GM03348 (cell line): ENCODE results near the gene PCMTD2.
"Not testable (repeated sequence)": the region's sequence is repeated elsewhere in the genome, so short reads cannot be mapped to it uniquely, and the experiment has no call there.

Experiments
- DNase-seq: peaks from one replicate; pipeline ENCODE4 v3.0.0; 2012; ENCODE audit warnings: low spot score

The PCMTD2 gene

DNA sequence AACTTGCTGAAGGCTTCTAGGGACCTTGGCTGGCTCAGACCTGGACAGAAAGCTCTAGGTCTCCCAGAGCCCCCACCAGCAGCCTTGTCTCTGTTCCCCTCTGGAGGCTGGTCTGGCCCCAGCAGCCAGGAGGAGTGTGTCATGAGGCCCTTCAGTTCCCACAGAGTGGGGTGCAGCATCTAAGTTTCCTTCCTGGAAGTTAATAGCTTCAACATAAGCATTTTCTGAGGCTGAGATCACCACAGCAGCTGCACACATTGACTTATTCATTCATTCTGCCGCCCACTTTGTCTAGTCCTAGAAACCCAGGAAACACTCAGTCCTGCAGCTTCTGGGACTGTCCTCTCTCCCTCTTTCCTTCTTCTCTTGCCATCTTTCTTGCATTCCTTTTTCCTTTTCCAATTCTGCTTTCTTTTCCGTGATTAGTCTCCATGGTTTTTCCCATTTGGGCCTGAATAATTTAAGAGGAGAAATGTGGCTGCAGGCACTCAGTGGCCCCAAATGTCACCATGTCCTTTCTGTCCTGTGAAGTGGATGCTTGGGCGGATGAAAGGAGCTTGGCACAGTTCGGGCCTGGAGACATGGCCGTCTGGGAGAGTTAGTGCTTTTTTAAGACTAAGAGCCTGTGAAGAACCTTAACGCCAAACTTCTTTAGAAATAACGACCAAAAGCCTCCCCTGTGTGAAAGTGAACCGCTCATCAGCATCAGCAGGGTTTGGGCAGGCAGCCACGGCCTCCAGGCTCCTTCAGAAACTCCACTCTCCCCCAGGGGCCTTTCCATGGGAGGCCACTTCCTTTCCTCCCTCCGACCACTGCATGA is 31.0 kb upstream of the PCMTD2 start:
- peak; percentile 95 for DNase-seq

DNA sequence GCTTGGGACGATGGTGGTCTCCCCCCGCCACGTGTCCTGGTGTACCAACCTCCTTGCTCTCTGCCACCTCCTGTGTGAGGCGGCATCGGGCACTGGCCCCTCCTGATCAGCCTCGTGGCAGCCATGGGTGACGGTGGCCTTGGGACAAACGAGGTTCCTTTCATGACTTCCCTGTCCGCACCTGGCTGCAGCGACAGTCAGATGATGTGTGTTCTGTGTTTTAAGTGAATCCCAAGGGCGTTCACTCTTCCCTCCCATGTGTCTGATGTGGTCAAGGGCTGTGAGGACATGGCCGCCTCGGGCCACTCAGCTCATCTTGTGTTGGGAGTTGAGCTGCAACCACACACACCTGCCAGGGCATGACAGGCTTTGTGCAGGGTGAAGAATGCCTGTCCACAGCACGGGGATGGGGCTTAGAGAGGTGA is 30.4 kb upstream of the PCMTD2 start:
- DNase-seq: no peak

DNA sequence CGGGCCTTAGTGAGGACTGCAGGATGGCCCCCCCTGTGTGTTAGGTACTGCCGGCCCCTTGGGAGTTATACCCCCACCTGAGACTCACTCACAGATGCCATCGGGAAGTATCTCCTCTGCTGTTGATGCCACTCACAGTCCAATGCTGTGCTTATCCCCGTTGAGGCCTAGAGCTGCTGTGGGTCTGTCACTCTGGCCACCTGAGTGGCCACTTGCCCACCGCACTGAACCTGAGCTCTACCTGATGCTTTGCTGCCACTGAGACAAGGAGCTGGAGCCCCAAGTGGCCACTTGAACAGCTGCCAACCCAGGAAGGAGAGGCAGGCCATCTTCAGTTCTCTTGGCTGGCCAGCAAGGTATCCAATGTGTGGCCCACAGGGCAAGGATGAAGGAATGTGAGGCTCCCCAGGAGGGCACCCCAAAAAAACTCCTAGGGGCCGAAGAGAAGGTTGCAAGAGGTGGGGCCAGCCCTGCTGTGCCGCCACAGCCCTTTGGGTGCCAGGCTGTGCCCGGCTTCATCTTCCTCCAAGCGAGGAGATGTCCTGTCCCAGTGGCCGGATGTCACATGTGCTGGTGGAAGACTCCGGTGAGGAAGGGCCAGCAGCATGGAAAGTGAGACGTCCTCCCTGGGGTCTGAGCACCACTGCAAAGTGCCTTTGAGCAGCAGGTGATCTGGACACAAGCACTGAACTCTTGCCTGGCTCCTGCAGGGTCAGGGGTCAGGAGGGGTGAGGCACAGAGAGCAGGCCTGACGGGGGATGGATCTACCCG is 29.5 kb upstream of the PCMTD2 start:
- no peak for DNase-seq

GRCh38 chr20:64226686-64227580 is 28.6 kb upstream of the PCMTD2 start:
- DNase-seq: no peak

GRCh38 chr20:64228086-64228653 is 27.4 kb upstream of the PCMTD2 start:
- no peak for DNase-seq

DNA sequence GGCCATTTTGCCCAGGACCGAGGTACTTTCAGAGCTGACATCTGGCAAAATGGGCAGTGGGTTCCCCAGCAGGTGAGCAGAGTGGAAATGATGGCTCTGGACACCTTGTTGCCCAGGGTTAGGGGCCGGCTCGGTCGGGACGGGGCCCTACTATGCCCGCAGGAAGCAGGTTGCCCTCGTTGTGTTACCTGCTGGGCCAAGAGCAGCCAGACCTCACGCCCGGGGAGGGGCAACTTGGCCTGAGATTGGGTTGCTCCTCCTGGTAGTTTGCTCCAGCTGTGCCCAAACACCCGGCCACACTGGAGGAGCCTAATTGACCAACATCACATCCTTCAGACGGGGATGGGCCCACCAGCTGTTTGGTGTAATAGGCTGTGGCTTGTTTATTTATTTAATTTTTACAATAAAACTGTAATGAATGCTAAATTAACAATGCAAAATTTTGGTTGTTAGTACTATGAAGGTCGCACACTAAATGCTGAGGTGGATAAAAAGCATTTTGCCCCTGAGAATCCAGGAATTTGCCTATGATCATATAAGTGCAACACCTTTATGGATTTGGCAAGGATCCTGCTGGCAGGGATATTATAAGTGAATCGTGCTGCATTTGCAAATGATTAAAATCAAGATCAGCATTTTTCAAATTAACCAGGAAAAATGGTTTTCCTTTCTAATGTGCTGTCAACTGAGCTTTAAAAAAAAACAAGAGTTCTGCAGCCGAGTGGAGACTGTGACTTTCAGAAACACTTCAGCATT is 26.6 kb upstream of the PCMTD2 start:
- DNase-seq: no peak

DNA sequence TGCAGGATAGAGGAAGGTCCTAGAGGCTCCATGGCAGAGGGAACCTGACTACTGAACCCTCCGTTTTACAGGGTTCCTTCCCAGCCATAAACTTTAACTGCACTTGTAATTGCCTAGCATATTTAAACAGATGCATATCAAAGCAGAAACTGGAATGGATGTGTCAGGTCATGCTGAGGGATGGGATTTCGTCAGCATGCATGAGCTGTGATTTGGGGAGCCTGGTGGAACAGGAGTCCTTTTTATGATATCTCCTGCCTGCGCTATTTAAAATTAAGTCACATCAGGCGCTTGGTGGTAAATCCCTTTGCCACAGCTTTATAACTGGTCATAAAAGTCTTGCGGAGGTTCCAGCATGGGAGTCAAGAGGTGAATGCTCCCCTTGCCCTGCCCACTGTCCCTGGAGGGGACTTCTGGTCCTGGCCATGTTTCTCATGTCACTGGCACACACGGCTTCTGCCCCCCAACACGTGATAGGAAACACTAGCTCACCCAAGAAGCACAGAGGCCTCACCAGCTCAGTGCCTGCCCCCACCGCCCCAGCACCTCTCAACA is 26.0 kb upstream of the PCMTD2 start:
- no peak for DNase-seq

GRCh38 chr20:64230461-64231145 is 24.9 kb upstream of the PCMTD2 start:
- no peak for DNase-seq

DNA sequence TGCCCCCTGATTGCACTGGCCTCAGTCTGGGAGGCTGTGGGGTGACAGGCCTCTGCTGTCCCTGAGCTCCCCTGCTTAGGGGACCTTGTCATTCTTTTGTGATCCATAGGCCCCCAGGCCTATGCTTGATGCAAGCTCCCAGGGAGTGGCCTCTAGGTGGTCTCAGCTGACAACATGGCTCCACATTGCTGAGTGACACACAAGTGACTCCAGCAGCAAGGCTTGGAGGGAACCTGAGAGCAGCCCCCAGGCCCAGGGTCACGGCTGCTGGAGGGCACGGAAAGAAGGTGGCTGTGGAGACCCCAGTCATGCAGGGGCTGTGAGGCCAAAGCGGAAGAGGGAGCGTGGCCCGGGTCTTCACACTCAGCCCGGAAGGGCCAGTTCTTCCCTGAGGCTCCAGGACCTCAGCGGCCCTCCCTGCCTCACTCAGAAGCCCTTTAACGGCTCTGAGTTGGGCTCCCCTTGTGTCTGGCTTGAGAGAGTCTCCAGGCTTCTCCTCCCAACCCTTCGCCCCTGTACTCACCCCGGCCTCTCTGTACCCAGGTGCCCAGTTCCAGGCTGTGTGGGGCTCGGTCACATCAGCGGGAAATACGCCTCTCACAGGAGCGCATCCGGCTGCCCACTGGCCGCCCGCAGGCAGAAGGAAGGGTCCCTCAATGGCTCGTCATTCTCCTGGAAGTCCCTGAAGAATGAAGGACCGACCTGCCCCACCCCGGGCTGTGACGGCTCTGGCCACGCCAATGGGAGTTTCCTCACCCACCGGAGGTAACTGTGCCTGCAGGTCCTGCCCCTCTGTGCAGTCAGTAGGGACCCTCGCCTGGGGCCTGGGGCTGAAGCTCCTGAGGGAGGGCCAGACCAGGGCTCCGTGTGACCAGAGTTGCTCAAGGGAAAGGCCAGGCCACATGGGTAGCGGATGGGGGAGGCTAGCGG is 23.7 kb upstream of the PCMTD2 start:
- DNase-seq: no peak

DNA sequence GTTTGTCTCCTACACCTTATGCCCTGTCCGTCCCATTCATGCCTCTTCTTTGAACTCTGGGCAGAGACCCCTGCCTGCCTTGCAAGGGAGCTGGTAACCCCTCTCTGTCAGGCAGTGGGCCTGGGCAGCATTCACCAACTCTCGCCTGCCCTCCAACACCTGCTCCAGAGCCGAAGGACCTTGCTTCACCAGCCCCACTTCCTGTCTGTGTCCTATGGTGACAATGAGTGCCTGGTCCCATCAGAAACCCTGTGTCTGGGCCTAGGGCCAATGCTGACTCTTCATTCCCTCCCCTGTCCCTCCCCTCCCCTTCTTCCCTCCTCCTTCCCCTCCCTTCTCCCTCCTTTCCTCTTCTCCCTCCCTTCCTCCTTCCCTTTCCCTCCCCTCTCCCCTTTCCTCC is 22.8 kb upstream of the PCMTD2 start:
- no peak for DNase-seq

- DNase-seq: no peak
These were observed 21.8 kb upstream of the PCMTD2 start for GRCh38 chr20:64233725-64234124.

DNA sequence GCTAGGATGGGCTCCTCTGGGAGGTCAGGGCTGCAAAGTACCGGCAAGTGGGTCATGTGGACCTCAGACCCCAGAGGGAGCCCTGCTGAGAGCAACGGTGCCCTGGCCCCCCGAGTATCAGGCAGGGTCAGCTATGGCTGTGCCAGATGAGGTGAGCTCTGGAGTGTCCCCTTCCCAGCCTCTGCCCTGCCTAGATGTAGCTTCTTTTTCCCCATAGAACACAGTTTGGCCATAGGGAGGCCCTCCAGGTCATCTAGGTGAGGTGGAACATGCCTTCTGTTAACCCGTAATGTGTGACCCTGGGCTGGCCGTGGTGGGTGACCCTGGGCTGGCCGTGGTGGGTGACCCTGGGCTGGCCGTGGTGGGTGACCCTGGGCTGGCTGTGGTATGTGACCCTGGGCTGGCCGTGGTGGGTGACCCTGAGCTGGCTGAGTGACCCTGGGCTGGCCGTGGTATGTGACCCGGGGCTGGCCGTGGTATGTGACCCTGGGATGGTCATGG is 21.2 kb upstream of the PCMTD2 start:
- no peak for DNase-seq

DNA sequence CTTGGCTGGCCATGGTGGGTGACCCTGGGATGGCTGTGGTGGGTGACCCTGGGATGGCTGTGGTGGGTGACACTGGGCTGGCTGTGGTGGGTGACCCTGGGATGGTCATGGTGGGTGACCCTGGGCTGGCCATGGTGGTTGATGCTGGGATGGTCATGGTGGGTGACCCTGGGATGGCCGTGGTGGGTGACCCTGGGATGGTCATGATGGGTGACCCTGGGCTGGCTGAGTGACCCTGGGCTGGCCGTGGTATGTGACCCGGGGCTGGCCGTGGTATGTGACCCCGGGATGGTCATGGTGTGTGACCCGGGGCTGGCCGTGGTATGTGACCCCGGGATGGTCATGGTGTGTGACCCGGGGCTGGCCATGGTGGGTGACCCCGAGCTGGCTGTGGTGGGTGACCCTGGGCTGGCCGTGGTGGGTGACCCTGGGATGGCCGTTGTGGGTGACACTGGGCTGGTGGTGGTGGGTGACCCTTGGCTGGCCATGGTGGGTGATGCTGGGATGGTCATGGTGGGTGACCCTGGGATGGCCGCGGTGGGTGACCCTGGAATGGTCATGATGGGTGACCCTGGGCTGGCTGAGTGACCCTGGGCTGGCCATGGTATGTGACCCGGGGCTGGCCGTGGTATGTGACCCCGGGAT is 20.5 kb upstream of the PCMTD2 start:
- DNase-seq: not testable (repeated sequence)

- DNase-seq: no peak
These were observed 19.1 kb upstream of the PCMTD2 start for GRCh38 chr20:64236137-64237088.

GRCh38 chr20:64237316-64237715 is 18.2 kb upstream of the PCMTD2 start:
- no peak for DNase-seq

GRCh38 chr20:64238115-64238825 is 17.3 kb upstream of the PCMTD2 start:
- no peak for DNase-seq
